Activated T-helper 2 cell treated with anti-CD3 and anti-CD28 coated beads, Interferon-gamma antibody, Interleukin-2, Interleukin-4, amounts not matched to agents 10 μg/mL and 5 μg/mL and 100 μg/mL, durations not matched to agents 14 hours and 24 hours and 36 hours (primary cell): ENCODE measurements around the gene HSF2. TPM values are rescaled to one million over a fixed set of nuclear protein-coding genes. Genes with fewer than 3 reads are reported as not detected.

Source experiments
- DNase-seq: peaks from one replicate; pipeline ENCODE4 v3.0.0; 2021; ENCODE audit warnings: low spot score
- H3K27ac Mint-ChIP-seq: one replicate; pipeline ENCODE4 v1.8.0; 2021; ENCODE audit warnings: mixed read lengths
- H3K27me3 Mint-ChIP-seq: one replicate; pipeline ENCODE4 v1.8.0; 2021; ENCODE audit warnings: low read depth, mixed read lengths
- H3K36me3 Mint-ChIP-seq: one replicate; pipeline ENCODE4 v1.8.0; 2021; ENCODE audit warnings: low read depth, mixed read lengths
- H3K4me1 Mint-ChIP-seq: one replicate; pipeline ENCODE4 v1.8.0; 2021; ENCODE audit warnings: low read depth, mixed read lengths
- H3K4me3 Mint-ChIP-seq: one replicate; pipeline ENCODE4 v1.8.0; 2021; ENCODE audit warnings: low read depth, mild to moderate bottlenecking, moderate library complexity, mixed read lengths
- H3K9me3 Mint-ChIP-seq: one replicate; pipeline ENCODE4 v1.8.0; 2021; ENCODE audit warnings: mixed read lengths
- intact Hi-C: fragments of 100-400 bp; cut with micrococcal nuclease; formaldehyde crosslinking; loops from one replicate; pipeline ENCODE4 v1.15.1; 2023
- total RNA-seq: library from RNA; stranded (reverse); gene quantifications from 2 replicates; pipeline ENCODE4 v1.2.3, GENCODE V29; 2022

Gene HSF2
- total RNA-seq, 1 donor from 2014 or later = 14.3 TPM

DNA sequence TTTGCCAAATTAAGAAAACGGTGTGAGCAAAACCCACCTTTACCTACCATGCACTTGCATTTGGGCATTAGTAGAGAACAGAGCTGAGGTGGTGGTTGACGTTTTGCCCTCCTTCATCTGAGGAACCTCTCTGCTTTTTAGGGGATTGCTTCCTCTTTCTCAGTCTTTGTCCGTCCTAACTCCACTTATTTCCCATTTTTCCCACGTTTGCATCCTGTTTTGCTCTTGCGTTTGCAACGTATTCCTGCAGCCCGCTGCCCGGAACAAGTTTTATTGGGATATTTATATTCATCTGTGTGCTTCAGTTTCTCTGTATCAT is 72.5 kb downstream of the HSF2 start:
- H3K36me3 Mint-ChIP-seq = peaks cover 13% of the 10 kb centered on the region
- intact Hi-C loops = loop anchor here (10.0 kb wide), 1 partner anchor 253 kb away; no protein-coding TSS in a partner anchor

GRCh38 chr6:122476131-122476530 is 76.7 kb downstream of the HSF2 start:
- no peak overlapping the region for H3K4me3 Mint-ChIP-seq
- no peak overlapping the region for H3K27ac Mint-ChIP-seq

More for the DNA sequence above, 72.5 kb downstream of the HSF2 start:
- Mint-ChIP-seq H3K27ac (peak overlapping the region; percentile 99), H3K4me3 (peak overlapping the region; percentile 99), H3K9me3 (no peaks in the 10 kb centered on the region), H3K27me3 (no peaks in the 10 kb centered on the region), H3K4me1 (peaks cover 19% of the 10 kb centered on the region)
- DNase-seq = no peak

GRCh38 chr6:122482750-122483080 is 83.3 kb downstream of the HSF2 start:
- H3K27ac Mint-ChIP-seq = no peak overlapping the region
- no peaks in the 10 kb centered on the region for H3K9me3 Mint-ChIP-seq
- no peaks in the 10 kb centered on the region for H3K4me1 Mint-ChIP-seq
- no peaks in the 10 kb centered on the region for H3K27me3 Mint-ChIP-seq
- no peak for DNase-seq
- H3K36me3 Mint-ChIP-seq = no peaks in the 10 kb centered on the region
- intact Hi-C loops = no loop called here
- H3K4me3 Mint-ChIP-seq = no peak overlapping the region

More at GRCh38 chr6:122476131-122476530, 76.7 kb downstream of the HSF2 start:
- Mint-ChIP-seq H3K4me1 (no peaks in the 10 kb centered on the region), H3K36me3 (no peaks in the 10 kb centered on the region), H3K27me3 (no peaks in the 10 kb centered on the region), H3K9me3 (no peaks in the 10 kb centered on the region)
- no peak for DNase-seq
- intact Hi-C loops = loop anchor here (1.0 to 10.0 kb wide), 2 partner anchors 54 to 249 kb away; no protein-coding TSS in a partner anchor

Other genes with a start within 250 kb of the HSF2 start
- gene SERINC1, start 72.2 kb downstream of the HSF2 start, total RNA-seq = 44.0 and 46.4 TPM in 2 replicates
- 0.44 and 0.52 TPM in 2 replicates for gene PKIB, start 210.8 kb downstream of the HSF2 start, total RNA-seq